ENCODE measurements around the gene PPP1R37.

DNA sequence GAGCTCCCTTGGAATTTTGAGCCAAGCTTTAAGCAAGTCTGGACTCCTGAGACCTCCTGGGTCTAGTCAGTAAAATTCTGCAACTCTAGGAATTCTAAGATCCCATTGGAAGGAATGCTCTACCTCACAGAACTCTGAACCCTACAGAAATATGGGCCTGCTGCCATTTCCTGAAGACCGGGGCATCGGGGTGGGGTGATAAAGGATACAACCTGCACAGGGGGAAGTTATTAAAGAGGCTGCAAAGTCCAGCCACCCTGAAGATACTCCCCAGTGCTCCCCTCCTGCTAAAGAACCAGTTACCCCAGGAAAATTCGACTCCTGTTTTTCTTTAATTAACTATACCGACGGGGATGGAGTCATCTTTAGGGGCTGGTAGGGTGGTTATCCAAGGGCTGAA is 2.4 kb upstream of the PPP1R37 start:
- TF ChIP-seq, protein P1, sequence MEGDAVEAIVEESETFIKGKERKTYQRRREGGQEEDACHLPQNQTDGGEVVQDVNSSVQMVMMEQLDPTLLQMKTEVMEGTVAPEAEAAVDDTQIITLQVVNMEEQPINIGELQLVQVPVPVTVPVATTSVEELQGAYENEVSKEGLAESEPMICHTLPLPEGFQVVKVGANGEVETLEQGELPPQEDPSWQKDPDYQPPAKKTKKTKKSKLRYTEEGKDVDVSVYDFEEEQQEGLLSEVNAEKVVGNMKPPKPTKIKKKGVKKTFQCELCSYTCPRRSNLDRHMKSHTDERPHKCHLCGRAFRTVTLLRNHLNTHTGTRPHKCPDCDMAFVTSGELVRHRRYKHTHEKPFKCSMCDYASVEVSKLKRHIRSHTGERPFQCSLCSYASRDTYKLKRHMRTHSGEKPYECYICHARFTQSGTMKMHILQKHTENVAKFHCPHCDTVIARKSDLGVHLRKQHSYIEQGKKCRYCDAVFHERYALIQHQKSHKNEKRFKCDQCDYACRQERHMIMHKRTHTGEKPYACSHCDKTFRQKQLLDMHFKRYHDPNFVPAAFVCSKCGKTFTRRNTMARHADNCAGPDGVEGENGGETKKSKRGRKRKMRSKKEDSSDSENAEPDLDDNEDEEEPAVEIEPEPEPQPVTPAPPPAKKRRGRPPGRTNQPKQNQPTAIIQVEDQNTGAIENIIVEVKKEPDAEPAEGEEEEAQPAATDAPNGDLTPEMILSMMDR (conservative IDR thresholded peaks at IDR 0.05), result no peak
- no peak for TF ChIP-seq ZFX (IDR thresholded peaks at IDR 0.05)

Data from C4-2B (cell line).